SK-N-SH (cell line): ENCODE measurements around the gene IL6R. TPM values are rescaled to one million over a fixed set of nuclear protein-coding genes. Genes with fewer than 3 reads are reported as not detected.
"Not testable (repeated sequence)": the region's sequence is repeated elsewhere in the genome, so short reads cannot be mapped to it uniquely, and the experiment has no call there.

ENCODE experiments used
- CTCF ChIA-PET: fragments of 300-600, 350-600 bp; formaldehyde crosslinking; extraction: SDS; loops from one replicate; lab custom pipeline; 2021; lab: Yijun Ruan, JAX
- POLR2A ChIA-PET: fragments of 350-600 bp; sonication (Branson Sonifier 250); formaldehyde crosslinking; extraction: SDS; loops from one replicate; lab custom pipeline; 2020; ENCODE audit warnings: antibody characterized with exemption, inconsistent platforms; lab: Yijun Ruan, JAX
- DNase-seq: peaks from one replicate; pipeline ENCODE4 v3.0.0; 2012
- H2AFZ ChIP-seq: fragments of 200-600 bp; sonication (generic); 2 replicates; pipeline ENCODE4 v1.8.1; 2016; ENCODE audit warnings: antibody characterized with exemption, mild to moderate bottlenecking, low read depth
- H3F3A ChIP-seq: fragments of 200-600 bp; sonication (generic); replicated peaks from 2 replicates; pipeline ENCODE3; 2016; ENCODE audit warnings: antibody characterized with exemption, mild to moderate bottlenecking; ENCODE audit not compliant: insufficient read depth
- H3K27ac ChIP-seq, 2 experiments: fragments of 200-500 bp in 1 of 2; fragments of 200-600 bp in 1 of 2; sonication (Bioruptor generic) in 1 of 2; sonication (generic), shearing (Covaris generic) in 1 of 2; 2 replicates each; pipeline versions ENCODE4 v1.5.1 to v1.6.1; 2014 to 2016; ENCODE audit warnings: low read depth in 2 of 2, inconsistent platforms in 1 of 2, low read length in 1 of 2, mild to moderate bottlenecking in 1 of 2, mixed read lengths in 1 of 2
- H3K27me3 ChIP-seq: fragments of 200-600 bp; sonication (generic), shearing (Covaris generic); 2 replicates; pipeline ENCODE4 v1.6.1; 2016; ENCODE audit warnings: mixed run types; ENCODE audit not compliant: insufficient read depth
- H3K36me3 ChIP-seq, 2 experiments: fragments of 200-500 bp in 1 of 2; fragments of 200-600 bp in 1 of 2; sonication (Bioruptor generic) in 1 of 2; sonication (generic) in 1 of 2; replicated peaks in 1 of 2; 2 replicates each; pipeline versions ENCODE3 to v1.5.1; 2014 to 2016; ENCODE audit warnings: low read length in 1 of 2, mild to moderate bottlenecking in 1 of 2; ENCODE audit not compliant: insufficient read depth in 2 of 2, control insufficient read depth in 1 of 2
- H3K4me1 ChIP-seq, 2 experiments: fragments of 200-500 bp in 1 of 2; fragments of 200-600 bp in 1 of 2; sonication (Bioruptor generic) in 1 of 2; sonication (generic), shearing (Covaris generic) in 1 of 2; 2 replicates each; pipeline versions ENCODE4 v1.5.1 to v1.6.1; 2014 to 2016; ENCODE audit warnings: low read depth in 1 of 2, low read length in 1 of 2, mixed run types in 1 of 2; ENCODE audit not compliant: insufficient read depth in 2 of 2, control insufficient read depth in 1 of 2
- H3K4me2 ChIP-seq: fragments of 200-600 bp; sonication (generic), shearing (Covaris generic); 2 replicates; pipeline ENCODE4 v1.6.1; 2017; ENCODE audit warnings: mixed run types
- H3K4me3 ChIP-seq, 2 experiments: fragments of 200-500 bp in 1 of 2; fragments of 200-600 bp in 1 of 2; sonication (Bioruptor generic) in 1 of 2; sonication (generic), shearing (Covaris generic) in 1 of 2; 2 replicates each; pipeline versions ENCODE4 v1.5.1 to v1.8.1; 2014 to 2016; ENCODE audit warnings: low read depth in 2 of 2, inconsistent platforms in 1 of 2, low read length in 1 of 2, mild to moderate bottlenecking in 1 of 2, mixed read lengths in 1 of 2, moderate library complexity in 1 of 2
- H3K79me2 ChIP-seq: fragments of 200-600 bp; sonication (generic); 2 replicates; pipeline ENCODE4 v1.8.1; 2017; ENCODE audit warnings: mild to moderate bottlenecking; ENCODE audit not compliant: insufficient read depth
- H3K9ac ChIP-seq: fragments of 200-600 bp; sonication (generic); 2 replicates; pipeline ENCODE4 v1.6.1; 2017; ENCODE audit warnings: mixed run types
- H3K9me2 ChIP-seq: fragments of 200-600 bp; sonication (generic); 2 replicates; pipeline ENCODE4 v1.6.1; 2017; ENCODE audit warnings: mixed run types
- H3K9me3 ChIP-seq: fragments of 200-600 bp; sonication (generic); 2 replicates; pipeline ENCODE4 v1.6.1; 2017; ENCODE audit warnings: mixed run types, mild to moderate bottlenecking, moderate library complexity
- H4K20me1 ChIP-seq: fragments of 200-600 bp; sonication (generic); 2 replicates; pipeline ENCODE4 v1.6.1; 2017; ENCODE audit warnings: mild to moderate bottlenecking, mixed run types; ENCODE audit not compliant: insufficient read depth
- CHD2 ChIP-seq: fragments of 150-350 bp; IDR thresholded peaks from 2 replicates; pipeline ENCODE4 v1.6.1; 2018; ENCODE audit warnings: low read length; ENCODE audit not compliant: partially characterized antibody
- CTCF ChIP-seq: fragments of 200-600 bp; sonication (generic); IDR thresholded peaks from 2 replicates; pipeline ENCODE4 v1.6.1; 2017; ENCODE audit warnings: antibody characterized with exemption, mild to moderate bottlenecking, moderate library complexity
- FOSL2 ChIP-seq: IDR thresholded peaks from 2 replicates; pipeline ENCODE4 v1.4.0; 2012; ENCODE audit warnings: low read depth, mild to moderate bottlenecking, moderate library complexity, borderline replicate concordance
- JUND ChIP-seq: IDR thresholded peaks from 2 replicates; pipeline ENCODE4 v1.4.0; 2012
- MEF2A ChIP-seq: IDR thresholded peaks from 2 replicates; pipeline ENCODE4 v1.4.0; 2012; ENCODE audit warnings: low read depth, borderline replicate concordance
- MXI1 ChIP-seq: IDR thresholded peaks from 2 replicates; pipeline ENCODE4 v1.6.1; 2012; ENCODE audit warnings: mild to moderate bottlenecking, low read depth, low read length, improper control_type of control experiment
- RAD21 ChIP-seq: IDR thresholded peaks from 2 replicates; pipeline ENCODE4 v1.6.1; 2012; ENCODE audit warnings: mild to moderate bottlenecking, low read length
- TAF1 ChIP-seq: IDR thresholded peaks from 2 replicates; pipeline ENCODE4 v1.6.1; 2012; ENCODE audit warnings: low read depth, mild to moderate bottlenecking, low read length, moderate library complexity, borderline replicate concordance
- TCF12 ChIP-seq: IDR thresholded peaks from 2 replicates; pipeline ENCODE4 v1.4.0; 2012
- WGBS: methylation state at CpG from one replicate; pipeline ENCODE4 v1.1.6; 2017; ENCODE audit warnings: low lambda C conversion rate; 5-methylcytosine and 5-hydroxymethylcytosine counted together
- polyA plus RNA-seq, 3 experiments: library from polyadenylated mRNA; depleted of rRNA; stranded (reverse); fragments of >200 nt; gene quantifications; 2 replicates each; pipeline ENCODE4 v1.2.3, GENCODE V29; 2012

The IL6R gene
- polyA plus RNA-seq, 1 of the 3 experiments (the other 2 are of a cell fraction) = 2.8 TPM

- Histone ChIP-seq H3K9me2 (no peaks in the 10 kb centered on the region), H3K9me3 (no peaks in the 10 kb centered on the region), H3K4me1 (peaks cover 0 to 15% of the 10 kb centered on the region in 2 experiments; a peak in 2 of 4 replicates), H3K9ac (no peak overlapping the region), H3K27ac (no peak overlapping the region), H3K79me2 (no peaks in the 10 kb centered on the region), H3F3A (no peaks in the 10 kb centered on the region), H4K20me1 (no peaks in the 10 kb centered on the region), H3K4me3 (no peak overlapping the region), H3K27me3 (0 out of 2 replicates have a peak, but pooled peaks cover 5% of the 10 kb centered on the region), H3K36me3 (no peaks in the 10 kb centered on the region), H3K4me2 (no peak overlapping the region), H2AFZ (no peak overlapping the region)
- TF ChIP-seq TCF12 = no peak
- CTCF ChIA-PET = interaction anchor here (1.1 to 9.8 kb wide), 2 partner anchors 10 to 63 kb away, joined by 3 to 187 read pairs; no protein-coding TSS in a partner anchor
- no peak for DNase-seq
- POLR2A ChIA-PET = no interaction called here
- 74% methylated on average over 5 of the region's 5 CpGs for whole genome bisulfite sequencing
Measured at GRCh38 chr1:154485106-154485505, 80.0 kb downstream of the IL6R start.

- WGBS = 89% methylated on average over 5 of the region's 7 CpGs
- no peaks in the 10 kb centered on the region for H3K79me2 ChIP-seq
- POLR2A ChIA-PET = no interaction called here
- no peaks in the 10 kb centered on the region for H3K9me2 ChIP-seq
- H3K36me3 ChIP-seq = no peaks in the 10 kb centered on the region
- peaks cover 13% of the 10 kb centered on the region; the same call in 1 of the 2 replicates for H3K27me3 ChIP-seq
- no peaks in the 10 kb centered on the region for H3F3A ChIP-seq
- H3K9me3 ChIP-seq = no peaks in the 10 kb centered on the region
- H3K27ac ChIP-seq = no peak overlapping the region
- no peak for DNase-seq
- no peak overlapping the region for H3K9ac ChIP-seq
- TF ChIP-seq MXI1 (no peak), RAD21 (no peak), CTCF (no peak), MEF2A (no peak), FOSL2 (no peak), TCF12 (no peak), JUND (no peak), CHD2 (no peak), TAF1 (no peak)
- H3K4me2 ChIP-seq = no peak overlapping the region
- no peaks in the 10 kb centered on the region for H4K20me1 ChIP-seq
- H2AFZ ChIP-seq = no peak overlapping the region
- peaks cover 0 to 7% of the 10 kb centered on the region in 2 experiments; a peak in 2 of 4 replicates for H3K4me1 ChIP-seq
- CTCF ChIA-PET = interaction anchor here (0.6 to 9.8 kb wide), 4 partner anchors 19 to 119 kb away, joined by 3 to 187 read pairs (median 4); no protein-coding TSS in a partner anchor
- H3K4me3 ChIP-seq = no peak overlapping the region
Measured at GRCh38 chr1:154485910-154486496, 80.9 kb downstream of the IL6R start.

- H2AFZ ChIP-seq, H3K9me2 ChIP-seq, H3F3A ChIP-seq, H3K9ac ChIP-seq, H3K4me1 ChIP-seq, H4K20me1 ChIP-seq, H3K36me3 ChIP-seq, H3K9me3 ChIP-seq, POLR2A ChIA-PET, H3K79me2 ChIP-seq, H3K27ac ChIP-seq, DNase-seq, H3K4me2 ChIP-seq, H3K4me3 ChIP-seq: not testable (repeated sequence)
- peaks cover 21% of the 10 kb centered on the region; the same call in 1 of the 2 replicates for H3K27me3 ChIP-seq
- 82% methylated on average over 5 of the region's 5 CpGs for WGBS
- CTCF ChIA-PET = interaction anchor here (1.2 to 9.8 kb wide), 3 partner anchors 19 to 61 kb away, joined by 3 to 187 read pairs (median 4); no protein-coding TSS in a partner anchor
Measured at GRCh38 chr1:154486756-154487155, 81.6 kb downstream of the IL6R start.
